ENCODE results near the gene SORBS2.
"Not testable (repeated sequence)": the region's sequence is repeated elsewhere in the genome, so short reads cannot be mapped to it uniquely, and the experiment has no call there.

SORBS2 gene

DNA sequence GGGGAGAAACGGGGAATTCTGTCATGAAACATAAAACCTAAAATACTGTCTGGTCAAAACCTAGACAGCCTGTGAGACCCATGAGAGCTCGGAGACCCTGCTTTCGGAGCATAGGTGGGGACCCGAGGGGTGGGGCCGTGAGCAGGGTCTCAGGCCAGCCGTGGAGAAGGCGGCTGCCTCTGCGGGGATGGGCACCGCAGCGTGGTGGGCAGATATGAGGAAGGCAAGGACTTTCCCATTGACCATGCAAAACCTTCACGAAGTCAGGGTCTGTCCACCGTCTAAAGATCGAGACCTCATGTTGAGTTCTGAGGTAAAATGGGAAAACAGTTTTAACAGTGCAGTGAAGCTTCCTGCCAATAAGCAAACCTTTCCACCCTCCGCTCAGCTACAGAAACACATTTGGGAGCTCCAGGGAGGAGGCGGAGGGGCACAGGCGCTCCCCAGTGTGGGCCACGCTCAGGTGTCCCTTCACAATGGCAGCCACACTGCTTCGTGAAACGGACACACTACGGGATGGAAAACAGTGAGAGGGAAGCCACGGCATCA is 74.4 kb downstream of the SORBS2 start:
- no peak for DNase-seq (ENCODE audit: low read depth in 3 of 3)

DNA sequence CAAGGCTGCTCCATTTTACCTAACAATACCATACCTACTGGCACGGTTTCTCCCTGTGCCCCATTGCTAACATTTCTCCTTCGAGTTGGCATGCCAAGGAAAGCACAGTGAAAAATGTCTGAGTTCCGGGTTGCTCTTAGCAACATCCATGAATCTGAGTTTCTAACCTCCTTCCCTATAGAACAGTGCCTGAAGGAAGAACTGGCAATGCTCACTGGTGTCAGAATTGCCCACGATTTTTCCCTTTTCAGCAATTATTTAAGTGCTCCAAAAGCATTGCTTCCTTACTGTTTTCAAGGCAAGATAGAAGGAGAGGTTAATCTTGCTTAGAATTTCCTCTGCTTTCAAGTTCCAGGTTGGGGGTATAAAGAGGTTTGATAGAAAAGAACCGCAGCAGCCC is 75.1 kb downstream of the SORBS2 start:
- no peak for DNase-seq (ENCODE audit: low read depth in 3 of 3)

DNA sequence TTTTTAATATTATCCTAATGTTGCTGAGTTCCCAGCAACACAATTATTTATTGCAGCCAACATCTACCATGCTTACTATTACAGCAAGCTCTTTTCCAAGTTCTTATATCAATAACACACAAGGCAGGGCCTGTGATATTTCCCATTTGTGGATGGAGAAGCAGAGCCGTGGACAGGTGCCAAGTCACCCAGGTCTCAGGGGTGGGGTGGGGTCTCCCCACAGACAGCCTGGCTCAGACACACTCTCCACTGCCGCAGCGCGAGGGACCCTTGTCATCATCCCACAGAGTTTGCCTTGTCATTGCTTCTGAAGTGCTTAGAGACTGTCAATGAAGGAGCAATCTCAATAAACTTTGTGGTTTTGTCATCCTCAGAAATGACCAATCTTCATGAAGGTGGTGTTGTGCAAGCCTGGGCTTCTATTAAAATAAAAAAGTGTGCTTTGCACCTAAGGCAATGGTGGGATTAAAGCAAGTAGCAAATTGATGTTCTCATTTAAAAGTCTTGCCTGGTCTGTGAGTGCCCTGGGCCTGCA is 76.1 kb downstream of the SORBS2 start:
- DNase-seq (ENCODE audit: low read depth in 3 of 3), result no peak

DNA sequence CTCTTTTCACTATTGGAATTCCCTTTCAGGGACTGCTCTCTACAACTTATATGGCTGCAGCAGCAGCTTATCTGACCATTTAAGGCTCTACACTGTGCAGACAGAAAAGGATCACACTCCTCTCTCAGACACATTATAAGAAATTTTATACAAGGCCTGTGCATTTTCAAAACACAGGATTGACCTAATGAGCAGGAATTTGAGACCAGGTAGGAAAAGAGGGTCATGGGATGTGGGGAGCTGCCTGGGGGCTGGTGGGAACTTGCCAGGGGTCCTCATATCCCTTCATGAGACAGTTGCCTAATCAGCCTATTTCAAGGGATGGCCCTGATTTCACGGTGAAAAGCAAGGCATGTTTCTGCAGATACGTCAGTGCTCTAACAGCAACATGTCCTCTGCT is 77.1 kb downstream of the SORBS2 start:
- no peak for DNase-seq (ENCODE audit: low read depth in 3 of 3)

DNA sequence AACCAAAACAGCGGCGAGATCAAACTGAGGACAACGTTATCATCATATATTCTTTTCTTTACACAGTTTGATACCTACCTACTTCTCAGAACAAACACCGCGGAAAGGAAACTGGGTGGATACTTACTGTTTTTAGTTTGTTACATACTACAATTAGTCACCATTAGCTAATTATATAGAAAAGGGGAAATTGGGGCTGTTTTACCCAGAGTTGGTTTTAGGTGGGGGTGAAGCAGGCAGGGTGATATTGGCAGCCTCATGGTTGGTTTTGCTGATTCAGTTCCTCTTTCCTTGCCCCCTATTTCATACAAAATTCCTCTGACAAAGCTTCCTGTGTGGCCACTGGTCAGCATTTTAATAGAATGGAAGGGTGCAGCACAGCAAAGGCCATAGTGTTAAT is 77.8 kb downstream of the SORBS2 start:
- DNase-seq (ENCODE audit: low read depth in 3 of 3), result no peak

DNA sequence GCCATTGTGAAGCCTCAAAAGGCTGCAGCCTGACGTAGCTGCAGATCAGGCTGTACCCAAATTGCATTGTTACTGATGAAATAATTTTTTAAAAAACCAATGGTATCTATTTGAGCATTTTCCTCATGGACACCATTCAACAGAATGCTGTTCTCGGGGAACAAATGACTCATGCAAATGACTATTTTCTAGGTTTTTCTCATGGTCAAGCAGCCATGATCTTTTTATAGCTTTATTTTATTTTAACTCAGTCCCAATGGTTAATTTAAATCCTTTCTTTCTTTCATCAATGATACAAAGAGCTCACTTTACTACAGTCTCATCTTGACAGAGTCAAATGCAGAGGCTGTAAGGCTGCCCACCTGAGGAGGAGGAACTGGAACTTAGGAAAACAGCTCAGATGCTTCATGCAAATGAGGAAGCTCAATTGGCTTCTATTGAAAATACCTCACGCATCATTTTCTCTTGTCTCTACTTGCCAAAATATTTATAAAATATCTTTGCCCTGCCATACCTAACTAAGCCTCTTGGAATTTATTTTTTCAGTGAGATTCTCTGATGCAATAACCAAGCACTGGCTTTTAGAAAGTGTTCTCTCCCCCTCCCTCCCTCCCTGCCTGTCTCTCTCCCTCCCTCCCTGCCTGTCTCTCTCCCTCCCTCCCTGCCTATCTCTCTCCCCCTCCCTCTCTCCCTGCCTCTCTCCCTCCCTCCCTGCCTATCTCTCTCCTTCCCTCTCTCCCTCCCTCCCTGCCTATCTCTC is 81.0 kb downstream of the SORBS2 start:
- DNase-seq (ENCODE audit: low read depth in 3 of 3), result no peak

DNA sequence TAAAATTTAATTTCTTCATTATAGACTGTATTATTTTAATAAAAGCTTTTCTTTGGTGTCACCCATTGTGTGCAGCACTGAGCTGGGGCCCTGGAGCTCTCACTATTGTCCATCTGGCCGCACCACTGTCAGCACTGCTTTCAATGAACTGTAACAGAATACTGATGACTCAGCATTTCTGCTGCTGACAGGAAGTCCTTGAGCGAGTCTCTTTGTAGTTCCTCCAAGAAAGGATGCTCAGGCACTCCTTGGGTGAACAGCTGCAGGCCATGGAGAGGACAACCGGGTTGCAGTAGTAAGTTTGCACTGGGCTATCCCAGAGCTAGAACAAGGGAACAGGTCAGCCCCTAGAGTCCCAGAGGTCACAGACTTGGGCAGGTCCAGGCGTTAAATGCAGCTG is 81.6 kb downstream of the SORBS2 start:
- no peak for DNase-seq (ENCODE audit: low read depth in 3 of 3)

DNA sequence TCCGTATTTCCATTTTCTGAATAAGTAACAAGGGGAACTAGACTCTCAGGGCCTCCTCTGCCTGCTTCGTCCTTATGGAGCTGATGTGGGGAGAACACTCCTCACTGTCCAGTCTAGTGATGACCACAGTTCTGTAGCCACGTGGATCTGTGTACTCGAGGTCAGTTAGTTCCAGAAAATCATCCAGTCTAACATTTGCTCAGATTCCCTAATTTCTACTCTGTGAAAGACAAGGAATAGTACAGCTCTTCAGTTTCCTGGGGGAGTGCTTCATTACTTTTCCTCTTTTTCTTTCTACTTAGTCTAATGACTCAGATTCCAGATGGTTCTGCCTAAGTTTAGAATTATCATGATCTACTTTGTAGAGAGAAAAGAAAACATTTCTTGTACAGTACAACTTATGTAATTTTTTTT is 82.6 kb downstream of the SORBS2 start:
- no peak for DNase-seq (ENCODE audit: low read depth in 3 of 3)

DNA sequence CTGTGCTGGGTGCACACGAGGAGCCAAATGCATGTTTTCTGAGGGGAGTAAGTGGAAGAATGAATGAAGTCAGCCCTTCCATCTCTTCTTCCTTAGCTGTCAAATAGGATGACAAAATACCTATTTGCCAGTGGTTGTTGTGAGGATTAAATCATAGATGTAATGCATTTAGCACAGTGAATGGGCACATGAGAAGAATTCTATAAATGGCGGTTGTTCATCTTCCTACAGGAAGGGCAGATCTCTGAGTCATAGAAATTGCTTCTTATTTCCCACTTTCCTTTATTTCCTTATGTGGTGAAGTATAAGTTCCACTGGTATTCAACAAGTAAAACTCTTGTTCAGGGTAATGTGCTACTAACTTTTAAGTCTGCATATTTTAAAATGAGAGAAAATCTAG is 83.1 kb downstream of the SORBS2 start:
- DNase-seq (ENCODE audit: low read depth in 3 of 3), result no peak

DNA sequence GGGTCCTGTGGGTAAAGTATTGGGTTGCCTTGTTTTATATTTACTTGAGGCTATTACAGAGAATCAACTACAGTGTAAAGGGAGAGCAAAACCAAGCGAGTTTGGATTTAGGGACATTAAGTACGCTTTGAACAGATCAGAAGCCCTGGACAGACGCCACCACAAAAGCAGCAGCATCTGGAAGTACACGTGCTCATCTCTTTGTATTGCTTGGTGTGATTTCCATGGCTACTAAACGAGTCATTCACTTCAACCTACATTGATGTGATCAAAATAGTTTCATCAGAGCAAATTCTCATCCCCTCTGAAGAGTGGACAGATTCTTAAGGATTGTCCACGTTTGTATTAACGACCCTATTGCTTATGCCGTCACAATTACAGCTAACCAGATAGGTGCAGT is 85.1 kb downstream of the SORBS2 start:
- DNase-seq (ENCODE audit: low read depth in 3 of 3), result no peak

DNA sequence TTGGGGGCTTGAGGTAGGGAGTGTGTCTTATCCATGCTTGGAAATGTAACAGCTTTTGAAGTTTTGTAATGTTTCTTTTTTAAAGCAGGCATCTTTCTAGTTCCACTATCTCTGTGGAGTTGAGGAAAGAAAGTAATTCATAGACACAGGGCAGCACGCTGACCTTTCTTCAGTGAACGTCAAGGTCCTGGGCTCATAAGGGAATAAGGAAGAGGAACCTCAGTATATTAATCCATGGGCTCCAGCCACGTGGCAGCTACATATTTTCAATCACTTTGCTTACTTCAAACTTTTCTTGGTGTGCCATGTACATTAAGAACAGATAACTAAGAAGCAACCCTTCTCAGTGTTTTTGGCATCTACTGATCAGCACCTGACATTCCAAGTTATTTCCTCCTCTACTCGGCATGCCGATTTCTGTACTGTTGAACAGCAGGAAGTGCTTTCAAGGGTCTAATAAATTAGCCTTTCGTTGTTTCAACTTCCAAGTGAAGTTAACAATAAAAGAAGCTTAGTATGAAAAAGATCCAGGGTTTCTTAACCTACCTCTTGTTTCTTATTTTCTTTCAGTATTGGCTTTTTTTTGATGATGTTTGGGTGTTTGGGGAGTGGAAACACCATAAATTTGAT is 88.2 kb downstream of the SORBS2 start:
- DNase-seq (ENCODE audit: low read depth in 3 of 3), result no peak

DNA sequence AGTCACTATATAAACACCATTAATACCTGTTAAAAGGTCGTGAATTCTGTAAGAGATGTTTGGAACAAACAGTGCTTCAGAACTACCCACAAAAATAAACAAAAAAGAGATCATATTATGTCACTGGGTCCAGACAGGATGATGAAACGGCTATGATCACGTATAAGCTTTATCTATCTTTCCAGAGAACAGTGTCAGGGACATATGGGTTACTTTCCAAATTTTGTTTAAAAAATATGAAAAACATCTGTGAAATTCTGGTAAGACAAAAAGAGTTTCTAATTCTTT is 90.0 kb downstream of the SORBS2 start:
- DNase-seq (ENCODE audit: low read depth in 3 of 3), result no peak

DNA sequence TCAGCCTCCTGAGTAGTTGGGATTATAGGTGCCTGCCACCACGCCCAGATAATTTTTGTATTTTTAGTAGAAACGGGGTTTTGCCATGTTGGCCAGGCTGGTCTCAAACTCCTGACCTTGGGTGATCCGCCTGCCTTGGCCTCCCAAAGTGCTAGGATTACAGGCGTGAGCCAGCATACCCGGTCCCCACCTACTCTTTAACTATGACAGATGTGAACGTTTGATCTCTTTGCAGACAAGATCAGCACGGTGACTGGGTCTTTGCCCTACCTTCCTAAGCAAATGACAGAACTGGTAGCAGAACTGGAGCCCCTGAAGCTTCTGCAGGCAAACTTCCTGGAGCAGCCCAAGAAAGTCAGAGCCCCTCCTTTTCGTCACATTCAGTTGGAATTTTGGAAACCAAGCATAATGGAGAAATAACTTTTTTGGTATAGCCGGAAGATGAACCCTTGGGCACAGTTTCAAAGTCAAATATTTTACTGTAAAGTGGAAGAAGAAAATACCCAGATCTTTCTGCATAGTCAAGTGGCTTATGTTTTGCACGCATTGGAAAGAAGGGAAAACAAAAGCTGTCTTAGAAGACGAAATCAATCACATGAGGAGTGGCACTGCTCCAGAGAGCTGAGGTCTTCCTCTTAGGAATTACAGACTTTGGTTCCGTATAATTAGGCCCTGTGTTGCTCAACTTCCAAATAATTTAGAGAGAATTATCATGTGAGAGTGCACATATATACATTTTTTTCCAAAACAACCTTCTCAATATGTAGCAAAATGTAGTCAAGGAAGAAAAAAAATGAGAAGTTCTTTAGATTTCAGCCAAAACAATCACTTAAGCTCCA is 90.6 kb downstream of the SORBS2 start:
- DNase-seq (ENCODE audit: low read depth in 3 of 3), result no peak

DNA sequence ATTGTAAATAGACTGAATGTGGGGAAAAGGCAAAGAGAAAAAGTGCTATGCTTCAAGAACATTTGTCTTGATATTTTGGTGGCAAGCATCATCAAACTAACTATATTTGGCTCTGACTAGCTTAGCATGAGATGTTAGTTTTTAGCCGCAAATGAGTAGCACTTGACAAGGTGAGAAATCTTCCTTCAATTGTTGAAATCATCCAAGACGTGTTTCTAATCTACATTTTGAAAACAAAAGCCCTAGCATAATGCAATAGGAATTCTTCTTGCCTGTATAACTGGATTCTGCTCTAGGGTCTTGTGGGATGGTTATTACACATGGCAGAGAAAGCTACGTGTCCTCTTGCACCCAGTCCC is 92.5 kb downstream of the SORBS2 start:
- no peak for DNase-seq (ENCODE audit: low read depth in 3 of 3)

DNA sequence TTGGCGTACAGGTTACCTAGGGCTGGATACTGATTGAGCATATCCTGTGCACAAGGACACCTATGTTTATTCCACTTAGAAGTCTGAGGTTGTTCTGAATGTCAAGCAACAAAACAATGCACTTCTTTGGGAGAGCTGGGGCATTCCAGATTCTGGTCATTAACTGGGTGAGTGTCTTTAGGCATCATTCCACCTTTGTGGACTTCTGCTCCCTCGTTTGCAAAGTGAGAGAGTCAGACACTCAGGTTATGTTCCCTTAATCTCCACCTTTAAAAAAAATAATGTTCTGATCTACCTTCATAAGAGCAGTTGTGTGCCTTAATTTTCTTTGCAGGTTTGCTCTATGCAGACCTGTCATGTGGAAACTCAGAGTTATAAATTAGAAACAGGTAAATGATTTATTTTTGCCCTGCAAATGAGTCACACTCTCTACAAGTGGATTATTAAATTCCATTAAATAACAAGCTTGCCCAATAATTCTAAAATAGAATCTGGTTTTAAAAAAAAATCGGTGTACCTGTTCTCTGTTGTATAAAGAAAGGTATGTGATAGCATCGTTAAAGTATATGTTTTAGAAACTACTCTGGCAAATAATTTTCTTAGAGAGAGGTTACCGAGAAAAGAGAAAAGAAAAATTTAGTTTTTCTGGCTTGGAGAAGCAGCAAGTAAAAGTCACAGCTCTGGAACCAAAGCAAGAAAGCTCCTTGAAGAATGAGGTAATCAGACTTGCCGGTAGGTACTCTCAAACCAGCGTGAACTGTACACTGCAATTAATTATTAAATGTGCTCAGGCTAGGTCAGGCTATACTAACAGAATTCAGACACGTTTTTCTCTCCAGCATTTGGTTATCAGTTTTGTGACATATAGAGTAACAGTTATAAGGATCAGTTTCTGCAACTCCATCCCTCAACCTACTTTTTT is 93.2 kb downstream of the SORBS2 start:
- DNase-seq (ENCODE audit: low read depth in 3 of 3), result no peak

DNA sequence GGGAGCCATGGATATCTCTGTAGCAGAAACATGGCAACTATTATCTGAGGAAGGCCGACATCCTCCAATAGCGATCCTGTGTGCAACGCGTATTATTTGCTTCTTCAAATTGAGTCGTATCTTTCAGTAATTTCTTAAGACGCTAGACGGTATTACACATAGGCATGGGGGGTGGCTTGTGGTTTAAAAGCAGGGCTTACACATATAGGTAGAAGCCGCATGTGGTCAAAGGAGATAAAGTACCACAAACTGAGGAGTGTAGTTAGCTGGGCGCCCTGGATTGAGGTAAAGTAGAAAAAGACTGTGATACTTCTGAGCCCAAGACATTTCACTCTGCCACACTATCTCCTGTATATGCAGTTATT is 94.6 kb downstream of the SORBS2 start:
- no peak for DNase-seq (ENCODE audit: low read depth in 3 of 3)

DNA sequence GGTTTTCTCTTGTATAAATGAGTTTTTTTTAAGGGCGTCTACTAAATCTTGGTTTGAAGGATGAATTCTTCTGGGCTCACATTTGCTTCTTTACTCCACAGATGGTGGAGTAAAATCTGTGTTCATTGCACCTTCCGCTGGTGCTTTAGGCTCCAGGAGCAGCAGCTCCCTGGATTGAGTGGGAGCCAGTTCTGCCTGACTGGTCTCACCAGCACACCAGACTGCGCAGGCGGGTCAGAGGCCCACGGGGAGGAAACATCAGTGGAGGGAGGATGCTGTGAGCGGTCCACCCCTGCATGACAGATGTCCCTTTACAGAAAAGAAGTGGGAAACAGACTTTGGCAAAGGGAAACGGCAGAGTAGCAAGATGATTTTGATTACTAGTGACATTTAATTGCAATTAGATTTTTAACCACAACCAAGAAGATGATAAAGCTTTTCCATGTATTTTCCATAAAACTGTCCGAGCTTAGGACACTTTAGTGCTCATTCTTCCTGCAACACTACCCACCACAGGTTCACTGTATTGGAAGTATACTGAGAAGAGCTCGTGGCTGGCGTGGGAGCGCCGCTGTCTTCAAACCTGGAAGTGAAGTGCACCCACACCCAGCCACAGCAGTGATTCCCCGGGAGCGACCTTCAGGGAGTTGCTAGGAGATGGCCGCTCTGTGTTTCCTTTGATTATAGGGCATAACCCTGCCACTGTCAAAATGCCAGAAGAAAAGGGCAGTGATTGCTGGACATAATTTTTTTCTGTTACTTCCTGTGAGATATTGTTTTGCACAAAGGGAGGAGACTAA is 95.2 kb downstream of the SORBS2 start:
- DNase-seq (ENCODE audit: low read depth in 3 of 3), result no peak

DNA sequence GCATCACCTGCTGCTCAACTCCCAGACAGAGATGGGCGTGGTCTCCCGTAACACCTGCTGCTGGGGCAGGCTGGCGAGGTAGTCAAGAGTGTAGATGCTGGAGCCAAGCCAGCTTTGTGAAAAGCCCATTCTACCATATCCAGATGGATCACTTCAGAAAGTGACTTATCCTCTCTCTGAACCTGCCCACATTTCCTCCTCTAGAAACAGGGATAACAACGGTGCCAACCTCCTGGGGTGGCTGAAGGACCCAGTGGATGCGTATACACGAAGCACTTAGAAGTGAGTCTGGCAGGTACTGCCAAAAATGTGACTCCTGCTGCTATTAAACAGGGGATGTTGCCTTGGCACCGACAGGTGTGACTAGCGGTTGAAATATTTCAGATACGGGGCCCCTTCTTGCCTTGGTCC is 95.8 kb downstream of the SORBS2 start:
- DNase-seq (ENCODE audit: low read depth in 3 of 3), result no peak

DNA sequence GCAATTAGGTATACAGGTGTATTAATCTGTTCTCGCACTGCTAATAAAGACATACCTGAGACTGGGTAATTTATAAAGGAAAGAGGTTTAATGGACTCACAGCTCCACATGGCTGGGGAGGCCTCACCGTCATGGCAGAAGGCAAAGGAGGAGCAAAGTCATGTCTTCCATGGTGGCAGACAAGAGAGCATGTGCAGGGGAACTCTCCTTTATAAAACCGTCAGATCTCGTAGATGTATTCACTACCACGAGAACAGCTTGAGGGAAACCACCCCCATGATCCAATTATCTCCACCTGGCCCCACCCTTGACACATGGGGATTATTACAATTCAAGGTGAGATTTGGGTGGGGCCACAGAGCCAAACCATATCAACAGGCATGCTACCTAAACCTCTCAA is 97.5 kb downstream of the SORBS2 start:
- DNase-seq (ENCODE audit: low read depth in 3 of 3), result not testable (repeated sequence)

DNA sequence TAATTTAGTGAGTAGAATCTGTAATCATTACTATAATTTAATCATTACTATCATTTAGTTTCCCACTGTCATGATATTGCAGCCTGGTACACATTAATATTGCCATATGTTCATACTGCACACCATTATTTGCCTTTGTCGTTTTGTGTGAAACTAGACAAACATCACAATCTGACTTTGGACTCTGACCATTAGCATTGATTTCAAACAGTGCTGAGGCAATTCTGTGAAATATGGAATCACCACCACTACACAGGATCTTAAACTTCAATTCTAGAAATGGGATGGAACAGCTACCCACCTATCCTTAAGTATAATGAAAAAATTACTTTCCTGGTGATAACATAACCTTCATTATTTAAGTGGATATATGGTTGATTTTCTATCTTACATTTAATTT is 98.3 kb downstream of the SORBS2 start:
- no peak for DNase-seq (ENCODE audit: low read depth in 3 of 3)

DNA sequence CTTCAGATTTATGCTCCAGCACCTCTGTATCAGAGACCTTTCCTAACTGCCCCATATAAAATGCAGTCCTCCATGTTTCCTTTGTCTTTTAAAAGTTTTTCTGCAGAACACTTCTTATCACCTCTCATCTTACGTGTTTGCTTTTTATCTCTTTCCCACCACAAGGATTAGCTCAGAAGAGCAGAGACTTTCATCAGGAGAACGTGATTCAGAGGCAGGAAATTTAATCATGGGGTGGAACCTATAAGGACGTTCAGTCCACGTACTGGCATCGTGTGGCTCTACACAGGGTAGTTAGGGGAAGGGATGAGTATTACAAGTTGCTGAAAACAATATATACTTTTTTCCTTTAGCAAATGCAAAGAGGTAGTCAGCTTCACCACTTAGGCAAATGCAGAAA is 98.7 kb downstream of the SORBS2 start:
- DNase-seq (ENCODE audit: low read depth in 3 of 3), result no peak
